Spleen (tissue), 7 donors: Measurements from ENCODE around the gene COL6A3.
"Not testable (repeated sequence)": the region's sequence is repeated elsewhere in the genome, so short reads cannot be mapped to it uniquely, and the experiment has no call there.

Source experiments
- CTCF ChIP-seq, 11 experiments: fragments of 200-600 bp in 7 of 11; fragments of 450-650 bp in 4 of 11; sonication (generic) in 4 of 11; IDR thresholded peaks in 8 of 11; conservative IDR thresholded peaks in 3 of 11; 1 replicate in 7 of 11; 2 replicates in 4 of 11; pipeline versions ENCODE4 v1.4.0 to v1.8.0; 2016 to 2021; ENCODE audit warnings: antibody characterized with exemption in 11 of 11, inconsistent platforms in 4 of 11, mild to moderate bottlenecking in 1 of 11
- POLR2A ChIP-seq, 3 donors: fragments of 450-650 bp; IDR thresholded peaks; one replicate each; pipeline ENCODE4 v1.5.1; 2017; ENCODE audit warnings: antibody characterized with exemption in 3 of 3, mild to moderate bottlenecking in 1 of 3
- POLR2AphosphoS5 ChIP-seq, 3 donors: sonication (generic); formaldehyde crosslinking; IDR thresholded peaks; one replicate each; pipeline ENCODE4 v1.5.1; 2017; ENCODE audit warnings: antibody characterized with exemption in 3 of 3
- donor health status: DM: no; HTN: no; CAD: no; lungs with moderate emphysema.
- donor health status: DM: no; HTN: no; CAD: no.
- donor health status: DM: no; HTN: no; CAD: no.

GRCh38 chr2:237409263-237409662, 4.7 kb downstream of the COL6A3 start:
- TF ChIP-seq CTCF (IDR thresholded peaks at IDR 0.05 in 8 of 11, conservative IDR thresholded peaks at IDR 0.05 in 3 of 11); POLR2A (IDR thresholded peaks at IDR 0.05); POLR2AphosphoS5 (IDR thresholded peaks at IDR 0.05): not testable (repeated sequence)
